Ovary (tissue), 3 donors: ENCODE data around the gene HOXB3.

Source experiments
- POLR2A ChIP-seq: fragments of 450-650 bp; IDR thresholded peaks from one replicate; pipeline ENCODE4 v1.6.1; 2017; ENCODE audit warnings: antibody characterized with exemption, mild to moderate bottlenecking, moderate library complexity
- TF ChIP-seq, protein P1 (sequence below), 3 donors: fragments of 450-650 bp in 2 of 3; fragments of 200-600 bp in 1 of 3; IDR thresholded peaks; one replicate each; pipeline versions ENCODE4 v1.5.1 to v1.8.0; 2016 to 2022; ENCODE audit warnings: antibody characterized with exemption in 3 of 3, mild to moderate bottlenecking in 1 of 3
- donor health status: DM: no; HTN: no; CAD: no.

DNA sequence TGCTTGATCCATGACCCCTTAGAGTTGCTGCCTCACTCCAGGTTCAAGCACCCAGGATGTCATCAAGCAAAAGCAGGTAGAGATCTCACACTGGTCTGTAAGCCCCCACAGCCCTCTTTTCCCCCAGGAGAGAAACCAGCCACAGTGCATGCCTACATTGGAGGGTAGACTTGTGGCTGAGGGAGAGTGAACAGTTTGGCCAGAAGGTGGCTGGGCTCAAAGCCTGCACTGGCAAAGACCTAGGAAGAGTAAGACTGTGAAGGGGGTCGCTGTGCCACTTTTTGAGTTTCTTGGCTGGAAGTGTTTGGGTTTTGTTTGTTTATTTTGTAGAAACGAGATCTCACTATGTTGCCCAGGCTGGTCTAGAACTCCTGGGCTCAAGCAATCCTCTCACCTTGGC lies 87.7 kb downstream of the HOXB3 start:
- TF ChIP-seq, protein P1, sequence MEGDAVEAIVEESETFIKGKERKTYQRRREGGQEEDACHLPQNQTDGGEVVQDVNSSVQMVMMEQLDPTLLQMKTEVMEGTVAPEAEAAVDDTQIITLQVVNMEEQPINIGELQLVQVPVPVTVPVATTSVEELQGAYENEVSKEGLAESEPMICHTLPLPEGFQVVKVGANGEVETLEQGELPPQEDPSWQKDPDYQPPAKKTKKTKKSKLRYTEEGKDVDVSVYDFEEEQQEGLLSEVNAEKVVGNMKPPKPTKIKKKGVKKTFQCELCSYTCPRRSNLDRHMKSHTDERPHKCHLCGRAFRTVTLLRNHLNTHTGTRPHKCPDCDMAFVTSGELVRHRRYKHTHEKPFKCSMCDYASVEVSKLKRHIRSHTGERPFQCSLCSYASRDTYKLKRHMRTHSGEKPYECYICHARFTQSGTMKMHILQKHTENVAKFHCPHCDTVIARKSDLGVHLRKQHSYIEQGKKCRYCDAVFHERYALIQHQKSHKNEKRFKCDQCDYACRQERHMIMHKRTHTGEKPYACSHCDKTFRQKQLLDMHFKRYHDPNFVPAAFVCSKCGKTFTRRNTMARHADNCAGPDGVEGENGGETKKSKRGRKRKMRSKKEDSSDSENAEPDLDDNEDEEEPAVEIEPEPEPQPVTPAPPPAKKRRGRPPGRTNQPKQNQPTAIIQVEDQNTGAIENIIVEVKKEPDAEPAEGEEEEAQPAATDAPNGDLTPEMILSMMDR (IDR thresholded peaks at IDR 0.05): no peak
- no peak for TF ChIP-seq POLR2A
